ENCODE results near the gene KIAA1958. TPM values are rescaled to one million over a fixed set of nuclear protein-coding genes. Genes with fewer than 3 reads are reported as not detected.
A peak's percentile ranks its signal among the peaks of the same experiment; 100 is the strongest.

The KIAA1958 gene
- total RNA-seq, 1 donor from 2014 or later, result 12.0 TPM

DNA sequence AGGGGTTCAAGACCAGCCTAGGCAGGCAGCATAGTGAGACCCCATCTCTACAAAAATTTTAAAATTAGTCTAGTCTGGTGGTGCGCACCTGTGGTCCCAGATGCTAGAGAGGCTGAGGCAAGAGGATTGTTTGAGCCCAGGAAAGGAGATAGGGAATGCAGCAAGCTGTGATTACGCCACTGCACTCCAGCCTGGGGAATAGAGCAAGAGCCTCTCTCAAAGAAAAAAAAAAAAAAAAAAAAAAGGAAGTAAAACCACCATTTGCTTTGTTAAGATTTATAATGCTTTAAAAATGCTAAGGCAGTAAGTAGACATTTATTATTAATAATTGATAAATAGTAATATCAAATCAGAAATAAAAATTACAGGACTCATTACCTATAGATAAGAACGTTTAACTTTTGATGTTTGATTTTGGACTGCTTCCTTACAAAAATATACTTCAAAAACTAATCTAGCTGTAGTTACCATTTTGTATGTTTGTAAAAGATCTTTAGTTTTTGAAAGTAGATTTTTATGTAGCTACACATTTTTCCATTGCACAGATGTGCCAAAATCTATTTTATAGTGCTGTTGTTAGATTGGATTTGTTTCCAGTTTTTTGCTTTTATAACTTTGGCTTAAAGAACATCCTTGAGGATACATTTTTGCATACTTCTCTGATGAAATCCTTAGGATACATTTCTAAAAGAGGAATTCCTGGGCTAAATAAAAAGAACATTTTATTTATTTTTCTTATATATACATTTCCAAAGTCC is 144.9 kb downstream of the KIAA1958 start:
- no peak overlapping the region for H2AFZ ChIP-seq (ENCODE audit: low read depth, low read length)
- no peaks in the 10 kb centered on the region for H4K20me1 ChIP-seq (ENCODE audit: insufficient read depth, low read length)
- no peak overlapping the region for H3K4me3 ChIP-seq (ENCODE audit: insufficient read depth, low read depth, low read length)
- no peaks in the 10 kb centered on the region for H3K27me3 Mint-ChIP-seq (ENCODE audit: low read depth, unreplicated experiment)
- no peak overlapping the region for H3K4me3 Mint-ChIP-seq (ENCODE audit: unreplicated experiment)
- no peaks in the 10 kb centered on the region for H3K79me2 ChIP-seq (ENCODE audit: insufficient read depth, low read length)
- no peaks in the 10 kb centered on the region for H3K4me1 Mint-ChIP-seq (ENCODE audit: low read depth, unreplicated experiment)
- no peak overlapping the region for H3K27ac ChIP-seq (ENCODE audit: low read depth, low read length)
- TF ChIP-seq, protein P1, sequence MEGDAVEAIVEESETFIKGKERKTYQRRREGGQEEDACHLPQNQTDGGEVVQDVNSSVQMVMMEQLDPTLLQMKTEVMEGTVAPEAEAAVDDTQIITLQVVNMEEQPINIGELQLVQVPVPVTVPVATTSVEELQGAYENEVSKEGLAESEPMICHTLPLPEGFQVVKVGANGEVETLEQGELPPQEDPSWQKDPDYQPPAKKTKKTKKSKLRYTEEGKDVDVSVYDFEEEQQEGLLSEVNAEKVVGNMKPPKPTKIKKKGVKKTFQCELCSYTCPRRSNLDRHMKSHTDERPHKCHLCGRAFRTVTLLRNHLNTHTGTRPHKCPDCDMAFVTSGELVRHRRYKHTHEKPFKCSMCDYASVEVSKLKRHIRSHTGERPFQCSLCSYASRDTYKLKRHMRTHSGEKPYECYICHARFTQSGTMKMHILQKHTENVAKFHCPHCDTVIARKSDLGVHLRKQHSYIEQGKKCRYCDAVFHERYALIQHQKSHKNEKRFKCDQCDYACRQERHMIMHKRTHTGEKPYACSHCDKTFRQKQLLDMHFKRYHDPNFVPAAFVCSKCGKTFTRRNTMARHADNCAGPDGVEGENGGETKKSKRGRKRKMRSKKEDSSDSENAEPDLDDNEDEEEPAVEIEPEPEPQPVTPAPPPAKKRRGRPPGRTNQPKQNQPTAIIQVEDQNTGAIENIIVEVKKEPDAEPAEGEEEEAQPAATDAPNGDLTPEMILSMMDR (IDR thresholded peaks at IDR 0.05; ENCODE audit: insufficient read depth, low read depth, low read length), result no peak
- TF ChIP-seq EZH2 (IDR thresholded peaks at IDR 0.05; ENCODE audit: insufficient read depth, low read length), result no peak
- H3K9me3 Mint-ChIP-seq (ENCODE audit: unreplicated experiment), result no peaks in the 10 kb centered on the region
- H3K27ac Mint-ChIP-seq (ENCODE audit: unreplicated experiment), result no peak overlapping the region
- no peaks in the 10 kb centered on the region for H3K36me3 Mint-ChIP-seq (ENCODE audit: low read depth, unreplicated experiment)
- no peak for FAIRE-seq
- H3K9ac ChIP-seq (ENCODE audit: low read length), result no peak overlapping the region
- H3K4me1 ChIP-seq (ENCODE audit: insufficient read depth, low read length), result no peaks in the 10 kb centered on the region
- no peaks in the 10 kb centered on the region for H3K27me3 ChIP-seq (ENCODE audit: insufficient read depth, low read length)
- H3K9me3 ChIP-seq (ENCODE audit: insufficient read depth, low read depth, low read length), result no peaks in the 10 kb centered on the region
- no peaks in the 10 kb centered on the region for H3K36me3 ChIP-seq (ENCODE audit: insufficient read depth, low read length)
- no peak for DNase-seq (ENCODE audit: low read depth)
- H3K4me2 ChIP-seq (ENCODE audit: low read length), result no peak overlapping the region

GRCh38 chr9:112640311-112640710 is 153.7 kb downstream of the KIAA1958 start:
- FAIRE-seq (no peak), DNase-seq (ENCODE audit: low read depth) (peak; percentile 32)
- H3K27ac ChIP-seq (ENCODE audit: low read depth, low read length), result no peak overlapping the region
- Mint-ChIP-seq H3K27ac (ENCODE audit: unreplicated experiment) (no peak overlapping the region), H3K4me1 (ENCODE audit: low read depth, unreplicated experiment) (no peaks in the 10 kb centered on the region), H3K27me3 (ENCODE audit: low read depth, unreplicated experiment) (no peaks in the 10 kb centered on the region), H3K4me3 (ENCODE audit: unreplicated experiment) (no peak overlapping the region), H3K9me3 (ENCODE audit: unreplicated experiment) (peaks cover 18% of the 10 kb centered on the region), H3K36me3 (ENCODE audit: low read depth, unreplicated experiment) (peaks cover 15% of the 10 kb centered on the region)
- no peaks in the 10 kb centered on the region for H3K36me3 ChIP-seq (ENCODE audit: insufficient read depth, low read length)
- no peaks in the 10 kb centered on the region for H3K27me3 ChIP-seq (ENCODE audit: insufficient read depth, low read length)
- no peaks in the 10 kb centered on the region for H3K4me1 ChIP-seq (ENCODE audit: insufficient read depth, low read length)
- H3K4me2 ChIP-seq (ENCODE audit: low read length), result no peak overlapping the region
- no peak overlapping the region for H3K9ac ChIP-seq (ENCODE audit: low read length)
- peaks cover 5% of the 10 kb centered on the region for H3K9me3 ChIP-seq (ENCODE audit: insufficient read depth, low read depth, low read length)
- TF ChIP-seq, protein P1 (IDR thresholded peaks at IDR 0.05; ENCODE audit: insufficient read depth, low read depth, low read length), result no peak
- no peak for TF ChIP-seq EZH2 (IDR thresholded peaks at IDR 0.05; ENCODE audit: insufficient read depth, low read length)
- H3K4me3 ChIP-seq (ENCODE audit: insufficient read depth, low read depth, low read length), result no peak overlapping the region
- no peaks in the 10 kb centered on the region for H4K20me1 ChIP-seq (ENCODE audit: insufficient read depth, low read length)
- no peak overlapping the region for H2AFZ ChIP-seq (ENCODE audit: low read depth, low read length)
- H3K79me2 ChIP-seq (ENCODE audit: insufficient read depth, low read length), result no peaks in the 10 kb centered on the region

DNA sequence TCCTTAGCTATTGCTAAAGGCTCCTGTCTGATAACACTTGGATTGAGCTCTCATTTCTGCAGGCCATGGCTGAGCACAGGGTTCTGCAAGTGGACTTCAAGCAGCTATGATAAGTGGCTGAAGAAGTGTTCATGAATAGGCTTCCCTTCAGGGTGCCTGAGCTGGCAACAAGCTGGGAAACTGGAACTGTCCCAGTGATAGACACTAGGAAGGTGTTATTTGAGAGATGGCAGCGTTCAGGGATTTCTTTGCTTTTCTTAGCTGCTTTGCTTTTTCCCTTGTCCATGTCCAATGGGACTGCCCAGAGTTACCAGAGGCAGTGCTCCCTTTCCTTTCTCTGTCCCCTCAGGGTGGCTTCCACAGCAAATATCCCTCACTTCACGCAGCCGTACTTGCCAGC is 155.5 kb downstream of the KIAA1958 start:
- H4K20me1 ChIP-seq (ENCODE audit: insufficient read depth, low read length), result no peaks in the 10 kb centered on the region
- H3K4me3 Mint-ChIP-seq (ENCODE audit: unreplicated experiment), result no peak overlapping the region
- no peak overlapping the region for H2AFZ ChIP-seq (ENCODE audit: low read depth, low read length)
- no peaks in the 10 kb centered on the region for H3K36me3 ChIP-seq (ENCODE audit: insufficient read depth, low read length)
- H3K9me3 Mint-ChIP-seq (ENCODE audit: unreplicated experiment), result peaks cover 18% of the 10 kb centered on the region
- TF ChIP-seq EZH2 (IDR thresholded peaks at IDR 0.05; ENCODE audit: insufficient read depth, low read length), result no peak
- TF ChIP-seq, protein P1 (IDR thresholded peaks at IDR 0.05; ENCODE audit: insufficient read depth, low read depth, low read length), result no peak
- no peak overlapping the region for H3K9ac ChIP-seq (ENCODE audit: low read length)
- no peaks in the 10 kb centered on the region for H3K27me3 Mint-ChIP-seq (ENCODE audit: low read depth, unreplicated experiment)
- no peak overlapping the region for H3K27ac Mint-ChIP-seq (ENCODE audit: unreplicated experiment)
- FAIRE-seq, result no peak
- no peaks in the 10 kb centered on the region for H3K27me3 ChIP-seq (ENCODE audit: insufficient read depth, low read length)
- no peak overlapping the region for H3K4me3 ChIP-seq (ENCODE audit: insufficient read depth, low read depth, low read length)
- no peak overlapping the region for H3K27ac ChIP-seq (ENCODE audit: low read depth, low read length)
- no peaks in the 10 kb centered on the region for H3K79me2 ChIP-seq (ENCODE audit: insufficient read depth, low read length)
- H3K9me3 ChIP-seq (ENCODE audit: insufficient read depth, low read depth, low read length), result peaks cover 5% of the 10 kb centered on the region
- H3K36me3 Mint-ChIP-seq (ENCODE audit: low read depth, unreplicated experiment), result peaks cover 18% of the 10 kb centered on the region
- no peak overlapping the region for H3K4me2 ChIP-seq (ENCODE audit: low read length)
- DNase-seq (ENCODE audit: low read depth), result no peak
- no peaks in the 10 kb centered on the region for H3K4me1 Mint-ChIP-seq (ENCODE audit: low read depth, unreplicated experiment)
- H3K4me1 ChIP-seq (ENCODE audit: insufficient read depth, low read length), result no peaks in the 10 kb centered on the region

Measured in astrocyte (in vitro differentiated cells and primary cell).